Testis (tissue), 3 donors: ENCODE results near the gene IGSF21. TPM values are rescaled to one million over a fixed set of nuclear protein-coding genes. Genes with fewer than 3 reads are reported as not detected.

Experiments
- DNase-seq: peaks from one replicate; pipeline ENCODE4 v3.0.0-alpha.2; 2019
- H3K27ac ChIP-seq, 2 donors: fragments of 200-600 bp; sonication (generic); one replicate each; pipeline ENCODE4 v1.5.1; 2019
- H3K27me3 ChIP-seq: fragments of 200-600 bp; sonication (generic); one replicate; pipeline ENCODE4 v1.5.1; 2019
- H3K36me3 ChIP-seq: fragments of 200-600 bp; sonication (generic); one replicate; pipeline ENCODE4 v1.5.1; 2017; ENCODE audit warnings: low read depth; ENCODE audit errors: missing control alignments
- H3K4me1 ChIP-seq: fragments of 200-600 bp; sonication (generic); one replicate; pipeline ENCODE4 v1.5.1; 2019
- H3K4me3 ChIP-seq, 2 donors: fragments of 200-600 bp; sonication (generic); one replicate each; pipeline ENCODE4 v1.5.1; 2017 to 2019
- H3K9me3 ChIP-seq: fragments of 200-600 bp; sonication (generic); one replicate; pipeline ENCODE4 v1.5.1; 2017
- CTCF ChIP-seq, 3 experiments: fragments of 450-650 bp in 2 of 3; fragments of 200-600 bp in 1 of 3; sonication (generic) in 1 of 3; IDR thresholded peaks; one replicate each; pipeline ENCODE4 v1.5.1; 2016 to 2019; ENCODE audit warnings: antibody characterized with exemption in 3 of 3, mild to moderate bottlenecking in 2 of 3, moderate library complexity in 1 of 3
- POLR2A ChIP-seq: fragments of 450-650 bp; IDR thresholded peaks from one replicate; pipeline ENCODE4 v1.6.1; 2017; ENCODE audit warnings: antibody characterized with exemption, mild to moderate bottlenecking, moderate library complexity
- WGBS, 2 donors: methylation state at CpG; one replicate each; pipeline ENCODE4 v1.1.5; 2018; 5-methylcytosine and 5-hydroxymethylcytosine counted together
- intact Hi-C: fragments of 100-400 bp; cut with DNase I; formaldehyde crosslinking; loops from one replicate; pipeline ENCODE4 v1.15.1; 2023; ENCODE audit warnings: low total_unique reads
- polyA plus RNA-seq: library from polyadenylated mRNA; stranded (reverse); fragments of 350-450 nt; fragmentation: Illumina TruSeq; extraction: RNeasy Lipid Tissue Mini Kit (QIAGEN cat#74804); gene quantifications from one replicate; pipeline ENCODE4 v1.2.3, GENCODE V29; 2014; ENCODE audit warnings: low read depth, low replicate concordance; ENCODE audit not compliant: insufficient read depth
- total RNA-seq, 2 donors: library from RNA; depleted of rRNA; stranded (reverse); fragments of >200 nt; gene quantifications; one replicate each; pipeline ENCODE4 v1.2.3, GENCODE V29; 2016

The IGSF21 gene
- total and polyA plus RNA-seq, 3 donors from 2014 or later = 1.7 to 4.2 (median 2.9) TPM

DNA sequence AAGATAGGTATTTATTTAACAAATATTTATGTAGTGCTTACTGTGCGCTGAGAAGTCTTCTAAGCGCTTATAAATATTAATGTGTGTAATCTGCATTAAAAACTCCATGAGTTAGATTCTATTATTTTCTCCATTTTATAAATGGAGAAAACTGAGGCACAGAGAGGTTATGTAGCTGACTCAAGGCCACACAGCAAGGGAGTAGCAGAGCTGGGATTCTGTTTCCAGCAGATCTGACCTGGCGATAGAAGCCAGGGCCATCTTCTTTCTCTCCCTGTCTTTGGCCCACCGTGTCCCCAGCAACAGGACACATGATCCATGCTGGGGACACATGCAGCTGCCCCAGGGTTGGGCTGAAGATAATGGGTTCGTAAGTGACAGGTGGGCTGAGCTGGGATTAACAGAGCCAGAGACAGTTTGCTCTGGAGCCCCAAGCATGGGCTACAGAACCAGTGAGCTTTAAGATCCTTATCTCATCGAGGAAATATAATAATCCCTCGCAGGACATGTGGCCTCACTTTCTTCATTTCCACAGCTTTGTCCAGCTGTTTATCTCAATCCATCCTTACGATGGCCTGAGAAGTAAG, 30.3 kb downstream of the IGSF21 start:
- Histone ChIP-seq H3K27ac (no peak overlapping the region), H3K9me3 (no peaks in the 10 kb centered on the region), H3K4me1 (no peaks in the 10 kb centered on the region), H3K27me3 (no peaks in the 10 kb centered on the region), H3K4me3 (no peak overlapping the region), H3K36me3 (no peaks in the 10 kb centered on the region)
- 69 to 78% methylated on average over 8 of the region's 8 CpGs for WGBS, 2 donors
- intact Hi-C loops = no loop called here
- no peak for TF ChIP-seq CTCF (IDR thresholded peaks at IDR 0.05)
- DNase-seq = no peak

- H3K27me3 ChIP-seq = no peaks in the 10 kb centered on the region
- no peak overlapping the region for H3K4me3 ChIP-seq
- DNase-seq = no peak
- 53 to 57% methylated on average over 14 of the region's 14 CpGs for WGBS, 2 donors
- TF ChIP-seq CTCF (IDR thresholded peaks at IDR 0.05) = no peak
- TF ChIP-seq POLR2A = no peak
- no peaks in the 10 kb centered on the region for H3K36me3 ChIP-seq
- no peaks in the 10 kb centered on the region for H3K9me3 ChIP-seq
- intact Hi-C loops = no loop called here
- no peaks in the 10 kb centered on the region for H3K4me1 ChIP-seq
- H3K27ac ChIP-seq = no peak overlapping the region
These were observed 31.8 kb downstream of the IGSF21 start for GRCh38 chr1:18139198-18139981.

GRCh38 chr1:18140411-18140810, 32.8 kb downstream of the IGSF21 start:
- WGBS, 2 donors = 66 to 75% methylated on average over 2 to 8 of the region's 8 CpGs
- DNase-seq = no peak
- TF ChIP-seq CTCF (IDR thresholded peaks at IDR 0.05) (no peak), POLR2A (no peak)
- intact Hi-C loops = no loop called here
- Histone ChIP-seq H3K4me3 (no peak overlapping the region), H3K36me3 (no peaks in the 10 kb centered on the region), H3K27me3 (no peaks in the 10 kb centered on the region), H3K27ac (no peak overlapping the region), H3K9me3 (no peaks in the 10 kb centered on the region), H3K4me1 (no peaks in the 10 kb centered on the region)

- no peak for DNase-seq
- WGBS, 2 donors = 90 to 93% methylated on average over 6 of the region's 6 CpGs
- Histone ChIP-seq H3K4me1 (no peaks in the 10 kb centered on the region), H3K27ac (no peak overlapping the region), H3K4me3 (no peak overlapping the region), H3K36me3 (no peaks in the 10 kb centered on the region), H3K27me3 (no peaks in the 10 kb centered on the region), H3K9me3 (no peaks in the 10 kb centered on the region)
- TF ChIP-seq CTCF (IDR thresholded peaks at IDR 0.05) (no peak), POLR2A (no peak)
- intact Hi-C loops = no loop called here
These were observed 34.1 kb downstream of the IGSF21 start for GRCh38 chr1:18141661-18142060.

- WGBS, 2 donors = 64 to 66% methylated on average over 3 to 6 of the region's 6 CpGs
- H3K4me1 ChIP-seq = no peaks in the 10 kb centered on the region
- intact Hi-C loops = no loop called here
- no peak for DNase-seq
- H3K9me3 ChIP-seq = no peaks in the 10 kb centered on the region
- no peak overlapping the region for H3K4me3 ChIP-seq
- H3K27me3 ChIP-seq = no peaks in the 10 kb centered on the region
- no peak overlapping the region for H3K27ac ChIP-seq
- TF ChIP-seq CTCF (IDR thresholded peaks at IDR 0.05) = no peak
- no peak for TF ChIP-seq POLR2A
- H3K36me3 ChIP-seq = no peaks in the 10 kb centered on the region
These were observed 34.9 kb downstream of the IGSF21 start for GRCh38 chr1:18142471-18142870.
